Endodermal cell (in vitro differentiated cells): ENCODE data around the gene PZP. TPM values are rescaled to one million over a fixed set of nuclear protein-coding genes. Genes with fewer than 3 reads are reported as not detected.

Source experiments
- DNase-seq: peaks from one replicate; pipeline ENCODE4 v3.0.0-alpha.2; 2017
- H3K27ac ChIP-seq: 2 replicates; pipeline ENCODE4 v1.5.1; 2013; ENCODE audit warnings: mild to moderate bottlenecking, low read depth, low read length, moderate library complexity
- H3K27me3 ChIP-seq: 2 replicates; pipeline ENCODE4 v1.6.1; 2013; ENCODE audit warnings: mild to moderate bottlenecking, low read length, moderate library complexity; ENCODE audit not compliant: insufficient read depth, control insufficient read depth, poor library complexity, severe bottlenecking
- H3K36me3 ChIP-seq: 2 replicates; pipeline ENCODE4 v1.7.0; 2013; ENCODE audit warnings: mild to moderate bottlenecking, low read length, moderate library complexity; ENCODE audit not compliant: control insufficient read depth, insufficient read depth
- H3K4me1 ChIP-seq: one replicate; pipeline ENCODE4 v1.7.0; 2013; ENCODE audit warnings: low read length; ENCODE audit not compliant: control insufficient read depth, insufficient read depth
- H3K4me3 ChIP-seq: 2 replicates; pipeline ENCODE4 v1.5.1; 2013; ENCODE audit warnings: mild to moderate bottlenecking, low read length, moderate library complexity
- H3K9ac ChIP-seq: 2 replicates; pipeline ENCODE4 v1.6.1; 2013; ENCODE audit warnings: mild to moderate bottlenecking, low read length, moderate library complexity; ENCODE audit not compliant: poor library complexity, severe bottlenecking; ENCODE audit errors: extremely low read depth
- H3K9me3 ChIP-seq: 2 replicates; pipeline ENCODE4 v1.6.1; 2013; ENCODE audit warnings: mild to moderate bottlenecking, low read length, moderate library complexity; ENCODE audit not compliant: control insufficient read depth
- H3K27ac Mint-ChIP-seq: 2 replicates; pipeline ENCODE4 v1.8.0; 2020; ENCODE audit warnings: mixed read lengths
- H3K27me3 Mint-ChIP-seq: 2 replicates; pipeline ENCODE4 v1.8.0; 2021; ENCODE audit warnings: mild to moderate bottlenecking, mixed read lengths; ENCODE audit not compliant: insufficient read depth
- H3K36me3 Mint-ChIP-seq: 2 replicates; pipeline ENCODE4 v1.8.0; 2020; ENCODE audit warnings: low read depth, mixed read lengths
- H3K4me1 Mint-ChIP-seq: 2 replicates; pipeline ENCODE4 v1.8.0; 2020; ENCODE audit warnings: mixed read lengths
- H3K4me3 Mint-ChIP-seq: 2 replicates; pipeline ENCODE4 v1.8.0; 2020; ENCODE audit warnings: mild to moderate bottlenecking, moderate library complexity, mixed read lengths
- H3K9me3 Mint-ChIP-seq: 2 replicates; pipeline ENCODE4 v1.8.0; 2020; ENCODE audit warnings: mild to moderate bottlenecking, mixed read lengths
- WGBS, 2 experiments: methylation state at CpG; one replicate each; pipeline versions ENCODE4 v1.1.5 to v1.1.7; 2013; ENCODE audit warnings: missing lambda C conversion rate in 2 of 2, mixed read lengths in 1 of 2; ENCODE audit not compliant: insufficient coverage in 1 of 2, insufficient read length in 1 of 2; 5-methylcytosine and 5-hydroxymethylcytosine counted together
- total RNA-seq, 2 donors: library from RNA; stranded (reverse); fragmentation: NEBNext Ultra II Directional in 1 of 2; extraction: Animal tissue kit (Norgen Biotek cat#: 25700) in 1 of 2; gene quantifications; 2 replicates in 1 of 2; 3 replicates in 1 of 2; pipeline ENCODE4 v1.2.1, GENCODE V29; 2021
- TF ChIP-seq, protein P1 (sequence below): fragments of 200-600 bp; sonication (generic); conservative IDR thresholded peaks from 2 replicates; pipeline ENCODE4 v1.5.0; 2021; ENCODE audit warnings: antibody characterized with exemption, mild to moderate bottlenecking

The PZP gene
- total RNA-seq, 2 donors from 2014 or later = 1.3 TPM; not detected in 1

- H3K27ac ChIP-seq = no peak overlapping the region
- Mint-ChIP-seq H3K4me1 (no peaks in the 10 kb centered on the region), H3K27me3 (peaks cover 3% of the 10 kb centered on the region), H3K9me3 (no peaks in the 10 kb centered on the region), H3K27ac (no peak overlapping the region), H3K4me3 (no peak overlapping the region), H3K36me3 (no peaks in the 10 kb centered on the region)
- TF ChIP-seq, protein P1, sequence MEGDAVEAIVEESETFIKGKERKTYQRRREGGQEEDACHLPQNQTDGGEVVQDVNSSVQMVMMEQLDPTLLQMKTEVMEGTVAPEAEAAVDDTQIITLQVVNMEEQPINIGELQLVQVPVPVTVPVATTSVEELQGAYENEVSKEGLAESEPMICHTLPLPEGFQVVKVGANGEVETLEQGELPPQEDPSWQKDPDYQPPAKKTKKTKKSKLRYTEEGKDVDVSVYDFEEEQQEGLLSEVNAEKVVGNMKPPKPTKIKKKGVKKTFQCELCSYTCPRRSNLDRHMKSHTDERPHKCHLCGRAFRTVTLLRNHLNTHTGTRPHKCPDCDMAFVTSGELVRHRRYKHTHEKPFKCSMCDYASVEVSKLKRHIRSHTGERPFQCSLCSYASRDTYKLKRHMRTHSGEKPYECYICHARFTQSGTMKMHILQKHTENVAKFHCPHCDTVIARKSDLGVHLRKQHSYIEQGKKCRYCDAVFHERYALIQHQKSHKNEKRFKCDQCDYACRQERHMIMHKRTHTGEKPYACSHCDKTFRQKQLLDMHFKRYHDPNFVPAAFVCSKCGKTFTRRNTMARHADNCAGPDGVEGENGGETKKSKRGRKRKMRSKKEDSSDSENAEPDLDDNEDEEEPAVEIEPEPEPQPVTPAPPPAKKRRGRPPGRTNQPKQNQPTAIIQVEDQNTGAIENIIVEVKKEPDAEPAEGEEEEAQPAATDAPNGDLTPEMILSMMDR = no peak
- DNase-seq = no peak
- no peaks in the 10 kb centered on the region for H3K9me3 ChIP-seq
- no peaks in the 10 kb centered on the region for H3K4me1 ChIP-seq
- H3K4me3 ChIP-seq = no peak overlapping the region
- H3K27me3 ChIP-seq = no peaks in the 10 kb centered on the region
- H3K9ac ChIP-seq = no peak overlapping the region
- H3K36me3 ChIP-seq = no peaks in the 10 kb centered on the region
Observed at GRCh38 chr12:9104767-9105423, 103.3 kb downstream of the PZP start.

DNA sequence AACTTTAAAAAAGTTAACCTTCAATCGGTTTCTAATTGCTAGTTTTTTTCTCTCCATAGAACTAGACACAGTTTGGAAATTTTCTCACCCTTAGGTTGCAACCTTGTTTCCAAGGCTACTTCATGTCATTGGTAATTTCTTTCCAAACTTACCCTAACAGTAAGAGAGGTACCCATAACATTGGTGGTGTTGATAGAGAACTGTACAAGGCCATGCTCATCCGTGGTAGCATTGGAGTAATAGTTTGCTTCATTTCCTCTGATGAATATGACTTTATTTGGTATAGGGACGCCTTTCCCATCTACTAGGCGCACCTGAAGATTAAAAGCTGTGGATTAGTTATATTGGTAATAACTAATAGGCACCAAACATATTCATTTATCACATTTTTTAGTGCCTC lies 104.1 kb downstream of the PZP start:
- no peaks in the 10 kb centered on the region for H3K4me1 Mint-ChIP-seq
- no peak overlapping the region for H3K27ac ChIP-seq
- peaks cover 3% of the 10 kb centered on the region for H3K27me3 Mint-ChIP-seq
- no peak overlapping the region for H3K4me3 ChIP-seq
- no peak overlapping the region for H3K4me3 Mint-ChIP-seq
- no peaks in the 10 kb centered on the region for H3K27me3 ChIP-seq
- DNase-seq = no peak
- no peaks in the 10 kb centered on the region for H3K36me3 ChIP-seq
- TF ChIP-seq, protein P1 = no peak
- H3K9me3 ChIP-seq = no peaks in the 10 kb centered on the region
- no peaks in the 10 kb centered on the region for H3K4me1 ChIP-seq
- no peaks in the 10 kb centered on the region for H3K36me3 Mint-ChIP-seq
- H3K9ac ChIP-seq = no peak overlapping the region
- H3K27ac Mint-ChIP-seq = no peak overlapping the region
- H3K9me3 Mint-ChIP-seq = no peaks in the 10 kb centered on the region
- WGBS, 2 experiments = 42 to 45% methylated on average over 2 of the region's 4 CpGs

DNA sequence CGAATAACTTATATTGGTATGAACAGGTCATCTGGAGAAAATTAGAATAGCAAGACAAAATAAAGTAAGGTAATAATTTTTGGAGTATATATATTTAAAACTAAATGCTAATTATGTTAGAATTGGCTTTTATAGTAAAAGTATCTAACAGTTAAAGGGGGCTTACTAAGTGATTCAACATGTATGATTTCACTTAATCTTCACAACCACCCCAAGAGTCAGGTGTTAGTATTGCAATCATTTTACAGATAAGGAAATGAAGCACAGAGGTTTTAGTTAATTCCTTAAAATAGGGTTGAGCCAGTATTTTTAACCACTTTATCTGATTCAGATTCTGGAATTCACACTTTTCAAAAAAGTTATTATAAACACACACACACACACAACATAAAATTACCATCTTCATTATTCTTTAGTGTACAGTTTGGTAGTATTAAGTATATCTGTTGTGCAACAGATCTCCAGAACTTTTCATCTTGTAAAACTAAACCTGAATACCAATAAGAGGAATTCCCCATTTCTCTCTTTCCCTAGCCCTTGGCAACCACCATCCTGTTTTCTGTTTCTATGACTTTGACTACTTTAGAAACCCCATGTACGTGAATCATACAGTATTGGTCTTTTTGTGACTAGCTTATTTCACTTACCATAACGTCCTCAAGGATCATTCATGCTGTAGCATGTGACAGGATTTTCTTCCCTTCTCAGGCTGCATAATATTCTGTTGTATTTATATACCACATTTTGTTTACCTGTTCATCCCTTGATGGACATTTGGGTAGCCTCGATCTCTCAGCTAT lies 104.9 kb downstream of the PZP start:
- Mint-ChIP-seq H3K27me3 (peaks cover 3% of the 10 kb centered on the region), H3K36me3 (no peaks in the 10 kb centered on the region), H3K27ac (no peak overlapping the region), H3K9me3 (no peaks in the 10 kb centered on the region), H3K4me3 (no peak overlapping the region), H3K4me1 (no peaks in the 10 kb centered on the region)
- H3K27me3 ChIP-seq = no peaks in the 10 kb centered on the region
- 93 to 94% methylated on average over 3 of the region's 4 CpGs for WGBS, 2 experiments
- H3K4me3 ChIP-seq = no peak overlapping the region
- DNase-seq = no peak
- no peaks in the 10 kb centered on the region for H3K4me1 ChIP-seq
- H3K9ac ChIP-seq = no peak overlapping the region
- H3K27ac ChIP-seq = no peak overlapping the region
- H3K36me3 ChIP-seq = no peaks in the 10 kb centered on the region
- no peaks in the 10 kb centered on the region for H3K9me3 ChIP-seq
- TF ChIP-seq, protein P1 = peak; percentile 63
